NCI-H510A treated with DMSO at 0.1 percent for 48 hours (cell line): ENCODE measurements around the gene NXPH4.
A peak's percentile ranks its signal among the peaks of the same experiment; 100 is the strongest.

Experiments used
- DNase-seq: peaks from one replicate; lab custom pipeline; 2025; lab: John Stamatoyannopoulos, UW

The NXPH4 gene

DNA sequence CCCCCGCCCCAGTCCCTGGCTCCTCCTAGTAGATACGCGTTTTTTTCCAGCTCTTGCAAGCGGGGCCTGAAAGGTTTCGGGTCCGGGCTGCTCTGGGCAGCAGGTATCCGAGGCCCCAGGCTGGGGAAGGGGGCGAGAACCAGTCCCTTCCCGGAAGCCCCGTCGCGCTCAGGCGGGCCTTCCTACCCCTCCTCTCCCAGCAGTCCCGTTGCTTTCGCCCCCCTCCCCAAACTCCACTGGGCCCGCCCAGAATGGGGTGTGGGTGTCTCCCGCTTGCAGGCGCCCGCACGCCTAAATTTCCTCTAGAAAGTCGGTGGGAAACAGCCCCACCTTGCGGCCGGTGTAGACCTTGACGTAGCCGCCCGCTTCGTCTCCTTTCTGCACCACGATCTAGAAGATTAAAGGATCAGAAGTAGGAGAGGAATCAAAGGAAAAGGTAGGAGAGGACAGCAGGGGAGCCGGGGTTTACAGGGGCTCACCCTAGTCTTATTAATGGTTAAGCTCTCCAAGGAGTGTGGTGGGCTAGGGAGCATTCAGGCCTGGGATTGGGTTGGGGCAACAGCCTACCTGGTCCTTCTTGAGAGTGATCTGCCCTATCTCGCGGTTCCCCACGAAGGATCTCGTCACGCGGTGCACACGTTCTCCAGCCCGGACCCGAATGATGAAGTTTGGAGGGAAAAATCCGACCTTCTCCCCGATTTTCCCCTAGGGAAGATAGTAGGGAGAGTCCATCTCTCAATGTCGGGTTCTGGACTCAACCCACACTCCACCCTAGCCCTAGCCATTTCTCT lies 27.1 kb downstream of the NXPH4 start:
- DNase-seq = peak; percentile 89

- no peak for DNase-seq
Measured at GRCh38 chr12:57244312-57244696, 27.7 kb downstream of the NXPH4 start.

DNA sequence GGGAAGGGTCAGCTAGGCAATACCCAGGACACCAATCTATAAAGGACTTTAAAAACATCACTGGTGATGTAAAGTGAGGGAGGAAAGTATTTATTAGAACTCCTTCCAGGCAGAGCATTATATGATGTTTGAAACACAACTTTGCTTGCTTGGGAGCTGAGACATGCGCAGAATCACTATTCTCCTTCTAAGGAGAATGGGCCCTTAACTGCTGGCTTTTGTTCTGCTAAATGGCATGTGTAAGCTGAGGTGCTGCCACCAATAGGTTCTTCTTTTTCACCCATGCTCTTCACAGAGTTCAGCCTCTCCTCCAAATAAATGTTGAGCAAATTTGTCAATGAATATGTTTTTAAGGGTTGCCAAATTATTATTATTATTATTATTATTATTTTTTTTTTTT lies 30.4 kb downstream of the NXPH4 start:
- DNase-seq = no peak

DNA sequence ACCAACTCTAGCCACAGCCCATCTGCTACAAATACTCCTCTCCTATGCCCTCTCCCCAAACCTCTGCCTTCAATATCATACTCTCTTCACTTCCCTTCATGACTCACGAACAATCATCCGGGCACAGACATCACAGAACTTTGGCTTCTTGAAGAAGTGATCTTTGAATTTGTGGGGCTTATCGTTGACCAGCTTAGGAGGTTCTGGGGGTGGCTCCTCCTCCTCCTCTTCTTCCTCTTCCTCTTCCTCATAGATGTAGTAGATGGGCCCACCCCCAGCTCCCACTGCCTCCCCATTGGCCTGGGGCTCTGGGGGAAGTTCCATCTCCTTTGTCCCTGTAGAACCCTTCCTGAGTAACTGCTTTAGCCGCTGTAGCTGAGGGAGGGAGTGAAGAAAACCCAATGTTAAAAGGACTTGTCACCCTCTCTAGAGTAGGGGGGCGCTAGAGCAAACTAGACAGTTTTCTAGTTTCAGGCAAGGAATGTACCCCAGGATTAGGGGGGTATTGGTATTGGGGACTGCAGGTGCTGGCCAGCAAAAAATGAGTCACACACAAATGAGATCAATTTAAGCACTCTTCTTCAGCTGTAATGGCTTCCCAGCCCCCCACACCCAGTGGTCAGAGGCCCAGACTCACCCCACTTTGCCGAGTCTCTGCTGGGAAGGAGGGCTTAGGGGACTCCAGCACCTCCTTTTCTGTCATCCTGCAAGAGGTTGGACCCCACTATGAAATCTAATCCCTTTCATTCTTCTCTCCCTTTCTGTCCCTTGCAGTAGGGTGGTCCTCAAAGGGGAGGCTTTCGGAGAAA lies 32.5 kb downstream of the NXPH4 start:
- no peak for DNase-seq

DNA sequence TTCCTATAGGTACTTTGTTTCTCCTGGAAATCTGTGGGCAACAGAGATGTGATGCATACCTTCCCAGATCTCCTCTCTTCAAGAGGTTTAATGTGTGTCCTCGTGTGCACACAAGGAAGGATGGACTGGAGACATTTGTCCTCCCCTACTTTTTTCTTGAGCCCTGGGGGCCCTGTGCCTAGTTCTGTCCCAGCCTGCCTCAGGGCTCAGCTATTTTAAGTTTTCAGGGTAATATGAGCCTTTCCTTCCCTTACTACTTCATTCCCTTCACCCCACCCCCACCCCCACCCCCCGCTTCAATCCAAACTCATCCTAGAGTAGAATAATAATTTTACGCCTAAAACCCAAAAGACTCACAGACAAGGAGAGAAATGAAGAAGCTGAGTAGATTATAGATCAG lies 33.9 kb downstream of the NXPH4 start:
- DNase-seq = no peak

GRCh38 chr12:57250956-57251355 lies 34.4 kb downstream of the NXPH4 start, which contains the start of gene STAC3:
Gene STAC3, minus strand, starts transcription at chr12:57251187. Its CDS starts 1,551 bp downstream, at chr12:57249636.
- DNase-seq = no peak

- no peak for DNase-seq
Measured at GRCh38 chr12:57254506-57255280, 38.1 kb downstream of the NXPH4 start.

DNA sequence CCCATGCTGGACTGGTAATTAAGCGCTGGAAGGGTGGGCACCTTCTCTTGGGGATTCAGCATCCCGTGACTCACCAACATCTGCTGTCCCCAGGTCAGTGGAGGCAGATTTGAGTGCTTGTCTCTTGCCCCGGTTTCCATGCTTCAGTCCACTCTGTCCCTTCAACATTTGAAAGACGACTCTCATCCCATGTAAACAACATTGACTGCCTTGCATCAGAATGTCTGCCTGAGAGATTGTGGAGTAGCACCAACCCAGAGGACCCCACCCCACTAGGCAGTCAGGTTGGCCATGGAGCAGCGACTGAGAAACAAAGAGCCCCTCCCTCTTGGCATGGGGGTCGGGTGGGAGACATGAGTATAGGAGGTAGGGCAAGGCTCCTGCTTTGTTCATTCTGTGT lies 39.3 kb downstream of the NXPH4 start:
- no peak for DNase-seq

- DNase-seq = no peak
Measured at GRCh38 chr12:57258977-57259970, 42.7 kb downstream of the NXPH4 start.

DNA sequence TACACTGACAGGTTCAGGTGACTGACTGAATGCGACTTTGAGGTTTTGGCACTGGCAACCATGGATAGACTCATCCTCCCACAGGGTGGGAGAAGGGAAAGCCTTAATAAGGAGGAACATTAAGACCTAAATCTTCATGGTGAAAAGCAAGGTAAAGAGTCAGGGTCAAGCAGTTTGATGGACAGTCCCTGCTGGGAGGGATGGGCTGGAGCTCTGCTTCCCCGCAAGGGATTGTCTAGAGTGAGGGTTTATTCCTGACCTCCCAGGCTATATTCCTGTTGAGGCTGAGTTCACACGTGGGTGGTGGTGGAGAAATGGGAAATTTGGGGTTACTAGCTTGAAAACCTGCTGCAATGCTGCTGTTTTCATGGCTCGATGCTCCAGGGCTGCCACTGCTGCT lies 43.8 kb downstream of the NXPH4 start:
- no peak for DNase-seq

DNA sequence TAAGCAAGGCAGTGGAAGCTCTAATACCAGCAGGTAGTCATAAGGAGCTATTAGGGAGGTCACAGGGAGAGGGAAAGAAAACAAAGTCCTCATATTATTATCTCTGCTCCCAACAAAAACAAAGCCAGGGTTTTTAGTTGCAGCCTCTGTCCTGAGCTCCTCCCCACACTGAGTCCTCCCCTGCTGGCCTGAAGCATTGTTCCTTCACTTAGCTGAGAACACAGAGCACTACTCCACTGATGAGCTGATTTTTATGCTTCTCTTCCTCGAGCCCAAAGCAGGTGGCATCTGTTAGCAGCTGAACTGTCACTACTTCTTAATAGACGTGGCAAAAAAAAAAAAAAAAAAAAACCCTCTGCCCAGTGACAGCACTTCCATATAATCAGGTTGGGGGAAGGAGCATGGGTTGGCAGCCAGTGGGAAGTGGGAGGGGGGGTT lies 44.9 kb downstream of the NXPH4 start:
- peak; percentile 76 for DNase-seq

DNA sequence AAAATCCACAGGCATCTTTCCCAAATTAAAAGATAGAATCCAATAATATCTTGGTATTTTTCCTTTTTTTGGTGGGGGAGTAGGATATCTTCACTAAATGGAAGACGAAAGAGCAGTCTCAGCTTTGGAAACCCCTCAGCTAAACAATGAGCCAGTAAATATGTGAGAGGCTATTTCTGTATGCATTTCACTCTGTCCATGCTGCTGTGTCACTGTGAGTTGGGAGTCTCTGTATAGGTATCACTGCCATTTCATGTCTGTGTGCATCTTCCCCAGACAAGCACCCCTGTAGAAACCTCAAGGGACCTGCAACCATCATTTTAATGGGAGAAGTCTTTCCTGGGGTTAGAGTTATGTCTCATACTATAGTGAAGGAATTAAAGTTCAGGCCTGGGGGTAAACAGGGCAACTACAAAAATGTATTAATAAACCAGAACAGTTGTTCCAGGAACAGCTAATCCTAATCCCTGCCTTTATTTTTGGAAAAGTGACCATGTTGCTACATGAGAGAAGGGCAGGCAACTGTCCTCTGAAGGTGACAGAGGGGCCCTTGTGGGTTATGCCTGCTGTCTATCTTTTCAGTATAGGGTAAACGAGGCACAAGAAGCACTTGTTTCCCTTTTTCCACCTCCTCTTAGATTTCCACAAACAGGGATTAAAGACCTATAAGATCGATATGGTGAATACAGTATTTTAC lies 45.7 kb downstream of the NXPH4 start:
- no peak for DNase-seq

- DNase-seq = no peak
Measured at GRCh38 chr12:57263096-57263495, 46.5 kb downstream of the NXPH4 start.

DNA sequence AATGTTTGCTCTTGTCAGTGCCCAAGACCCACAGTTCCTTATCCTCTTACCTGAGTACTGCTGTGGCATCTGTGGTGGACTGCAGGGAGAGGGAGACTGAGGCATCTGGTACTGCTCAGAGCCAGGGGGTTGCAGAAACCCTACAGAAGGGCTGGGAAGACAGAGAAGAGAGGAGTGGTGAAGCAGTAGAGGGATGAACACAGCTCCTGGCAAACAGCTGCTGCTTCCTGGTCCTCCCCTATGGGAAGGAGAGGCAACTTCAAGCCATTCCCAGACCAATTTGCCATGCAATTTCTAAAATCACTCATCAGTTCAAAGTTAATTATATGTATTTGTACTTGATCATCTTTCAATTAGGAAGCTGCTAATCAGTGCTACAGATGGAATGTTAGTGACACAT lies 50.1 kb downstream of the NXPH4 start:
- no peak for DNase-seq

DNA sequence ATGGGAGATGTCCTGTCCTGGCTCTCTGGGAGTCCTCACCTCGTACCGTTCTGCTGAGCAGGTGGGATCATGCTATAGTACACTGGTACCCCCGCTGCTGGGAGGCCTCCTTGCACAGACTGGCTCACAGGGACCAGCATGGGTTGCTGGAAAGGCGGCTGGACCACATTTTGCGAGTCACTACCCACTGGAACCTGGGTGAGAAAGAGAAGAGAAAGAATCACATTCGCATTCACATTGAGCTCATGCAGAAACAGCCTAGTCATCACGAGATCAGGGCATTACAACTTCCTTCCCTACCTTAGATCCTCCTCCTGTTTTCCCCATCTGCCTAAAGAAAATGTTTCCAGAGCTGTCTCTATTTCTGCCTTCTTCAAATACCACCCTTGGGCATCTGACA lies 51.7 kb downstream of the NXPH4 start:
- DNase-seq = no peak

DNA sequence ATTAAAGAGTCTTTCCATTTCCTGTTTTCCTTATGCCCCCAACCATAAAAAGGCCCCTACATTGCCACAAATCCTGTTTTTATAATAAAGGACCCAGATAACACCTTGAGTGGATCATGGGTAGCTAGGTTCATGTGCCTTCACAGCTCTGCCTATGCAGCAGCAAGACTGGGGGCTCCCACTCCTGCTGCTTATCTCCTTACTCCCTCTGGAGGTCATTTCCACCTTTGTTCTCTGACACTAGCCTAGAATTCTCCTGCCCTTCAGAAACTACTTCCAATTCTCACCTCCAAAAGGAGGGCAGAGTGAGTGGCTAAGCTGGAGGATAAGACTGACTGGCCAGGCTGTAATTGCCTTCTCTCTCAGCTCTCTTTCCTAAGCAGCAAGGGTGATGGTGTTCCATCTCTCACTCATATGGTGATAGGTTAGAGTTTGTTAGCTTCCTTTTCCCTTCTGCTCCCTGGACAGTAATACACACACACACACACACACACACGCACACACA lies 54.4 kb downstream of the NXPH4 start:
- DNase-seq = no peak

GRCh38 chr12:57272337-57273151 lies 56.0 kb downstream of the NXPH4 start:
- no peak for DNase-seq

GRCh38 chr12:57273516-57273915 lies 56.9 kb downstream of the NXPH4 start:
- DNase-seq = no peak
